ENCODE results near the gene TAS2R30.

- TF ChIP-seq POLR2A (IDR thresholded peaks at IDR 0.05; ENCODE audit: low read length) = no peak
- TF ChIP-seq GATA1 (IDR thresholded peaks at IDR 0.05; ENCODE audit: low read depth, low read length) = no peak
These were observed 49.0 kb downstream of the TAS2R30 start for GRCh38 chr12:11085419-11085818.
